ENCODE data around the gene MRPL1. TPM values are rescaled to one million over a fixed set of nuclear protein-coding genes. Genes with fewer than 3 reads are reported as not detected.

Gene MRPL1
- total and polyA plus RNA-seq, 2 experiments from 2014 or later = 18.2 to 30.9 TPM

DNA sequence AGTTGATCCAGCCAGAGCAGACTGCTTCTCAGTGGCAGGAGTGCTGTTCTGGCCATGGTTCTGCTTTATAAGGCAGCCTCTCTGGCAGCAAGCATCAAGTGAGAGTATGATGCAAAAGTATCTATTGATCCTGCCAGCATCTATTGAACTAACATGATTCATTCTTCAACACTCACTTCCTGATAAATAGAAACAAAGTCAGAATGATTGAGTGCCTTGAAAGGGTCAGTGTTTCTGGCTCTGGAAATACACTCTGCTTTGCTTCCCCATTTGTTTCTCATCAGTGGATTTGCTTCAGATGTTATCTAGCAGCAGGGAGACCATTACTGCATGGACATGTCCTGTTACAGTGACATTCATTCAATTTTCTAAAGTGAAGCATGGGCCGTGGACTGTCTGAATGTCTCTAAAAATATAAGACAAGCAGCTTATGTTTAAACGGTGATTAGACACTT is 128.3 kb downstream of the MRPL1 start:
- Histone ChIP-seq H3K4me3 (no peak overlapping the region), H3K4me1 (ENCODE audit: low read depth) (peaks cover 2% of the 10 kb centered on the region), H3K27me3 (no peaks in the 10 kb centered on the region), H3K27ac (no peak overlapping the region), H3K9me3 (ENCODE audit: low read depth) (no peaks in the 10 kb centered on the region), H3K36me3 (no peaks in the 10 kb centered on the region)
- DNase-seq (ENCODE audit: low read depth in 1 of 2, low spot score in 1 of 2) = no peak
- TF ChIP-seq, protein P1, sequence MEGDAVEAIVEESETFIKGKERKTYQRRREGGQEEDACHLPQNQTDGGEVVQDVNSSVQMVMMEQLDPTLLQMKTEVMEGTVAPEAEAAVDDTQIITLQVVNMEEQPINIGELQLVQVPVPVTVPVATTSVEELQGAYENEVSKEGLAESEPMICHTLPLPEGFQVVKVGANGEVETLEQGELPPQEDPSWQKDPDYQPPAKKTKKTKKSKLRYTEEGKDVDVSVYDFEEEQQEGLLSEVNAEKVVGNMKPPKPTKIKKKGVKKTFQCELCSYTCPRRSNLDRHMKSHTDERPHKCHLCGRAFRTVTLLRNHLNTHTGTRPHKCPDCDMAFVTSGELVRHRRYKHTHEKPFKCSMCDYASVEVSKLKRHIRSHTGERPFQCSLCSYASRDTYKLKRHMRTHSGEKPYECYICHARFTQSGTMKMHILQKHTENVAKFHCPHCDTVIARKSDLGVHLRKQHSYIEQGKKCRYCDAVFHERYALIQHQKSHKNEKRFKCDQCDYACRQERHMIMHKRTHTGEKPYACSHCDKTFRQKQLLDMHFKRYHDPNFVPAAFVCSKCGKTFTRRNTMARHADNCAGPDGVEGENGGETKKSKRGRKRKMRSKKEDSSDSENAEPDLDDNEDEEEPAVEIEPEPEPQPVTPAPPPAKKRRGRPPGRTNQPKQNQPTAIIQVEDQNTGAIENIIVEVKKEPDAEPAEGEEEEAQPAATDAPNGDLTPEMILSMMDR (IDR thresholded peaks at IDR 0.05; ENCODE audit: low read depth, low read length) = no peak

DNA sequence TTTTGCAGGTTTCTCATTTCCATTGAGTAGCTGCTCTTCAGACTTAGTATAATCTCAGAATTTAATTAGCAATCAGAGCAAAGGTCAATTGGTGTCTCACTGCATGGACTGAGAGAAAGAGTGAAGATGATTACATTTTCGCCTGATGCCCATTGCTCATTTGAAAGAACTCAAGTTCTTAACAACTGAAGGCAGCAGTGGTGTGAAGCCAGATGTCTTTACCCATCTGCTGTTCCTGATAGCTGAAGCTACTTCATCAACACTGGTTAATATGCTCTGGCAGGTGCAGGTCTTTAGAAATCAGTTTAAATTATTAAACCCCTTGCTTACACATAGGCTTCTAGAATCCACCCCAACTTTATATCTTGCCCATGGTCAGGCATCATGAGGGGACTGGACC is 130.0 kb downstream of the MRPL1 start:
- peaks cover 2% of the 10 kb centered on the region for H3K4me1 ChIP-seq (ENCODE audit: low read depth)
- no peaks in the 10 kb centered on the region for H3K27me3 ChIP-seq
- no peaks in the 10 kb centered on the region for H3K9me3 ChIP-seq (ENCODE audit: low read depth)
- H3K36me3 ChIP-seq = no peaks in the 10 kb centered on the region
- TF ChIP-seq, protein P1 (IDR thresholded peaks at IDR 0.05; ENCODE audit: low read depth, low read length) = no peak
- DNase-seq (ENCODE audit: low read depth in 1 of 2, low spot score in 1 of 2) = no peak
- no peak overlapping the region for H3K4me3 ChIP-seq
- H3K27ac ChIP-seq = no peak overlapping the region

DNA sequence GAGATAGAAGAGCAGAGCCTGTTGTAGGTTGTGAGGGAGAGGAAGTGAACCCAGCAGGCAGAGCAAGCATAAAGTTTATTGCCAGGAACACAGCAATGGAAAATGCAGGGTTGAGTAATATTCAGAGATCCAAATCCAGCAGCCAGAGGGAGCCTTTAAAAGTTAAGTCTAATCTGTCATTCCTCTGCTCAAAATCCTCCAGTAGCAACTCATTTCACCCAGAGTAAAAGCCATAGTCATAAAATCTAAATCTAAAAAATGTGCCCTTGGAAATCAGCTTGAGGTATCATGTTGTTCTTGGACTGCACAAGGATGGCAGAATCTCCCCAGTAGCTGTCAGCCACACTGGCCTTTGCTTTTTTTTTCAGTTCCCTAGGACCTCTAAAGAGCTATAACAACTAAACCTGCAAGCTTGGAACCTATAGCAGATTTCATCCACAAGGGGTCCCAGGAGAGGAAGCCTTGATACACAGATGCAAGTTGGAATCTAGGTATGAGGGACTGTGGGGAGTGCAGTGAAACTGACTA is 131.6 kb downstream of the MRPL1 start:
- TF ChIP-seq, protein P1 (IDR thresholded peaks at IDR 0.05; ENCODE audit: low read depth, low read length) = peak; percentile 87
- Histone ChIP-seq H3K27me3 (no peaks in the 10 kb centered on the region), H3K27ac (no peak overlapping the region), H3K4me1 (ENCODE audit: low read depth) (peaks cover 2% of the 10 kb centered on the region), H3K4me3 (no peak overlapping the region), H3K36me3 (no peaks in the 10 kb centered on the region), H3K9me3 (ENCODE audit: low read depth) (no peaks in the 10 kb centered on the region)
- peak; percentile 85 to 86 for DNase-seq (ENCODE audit: low read depth in 1 of 2, low spot score in 1 of 2)

DNA sequence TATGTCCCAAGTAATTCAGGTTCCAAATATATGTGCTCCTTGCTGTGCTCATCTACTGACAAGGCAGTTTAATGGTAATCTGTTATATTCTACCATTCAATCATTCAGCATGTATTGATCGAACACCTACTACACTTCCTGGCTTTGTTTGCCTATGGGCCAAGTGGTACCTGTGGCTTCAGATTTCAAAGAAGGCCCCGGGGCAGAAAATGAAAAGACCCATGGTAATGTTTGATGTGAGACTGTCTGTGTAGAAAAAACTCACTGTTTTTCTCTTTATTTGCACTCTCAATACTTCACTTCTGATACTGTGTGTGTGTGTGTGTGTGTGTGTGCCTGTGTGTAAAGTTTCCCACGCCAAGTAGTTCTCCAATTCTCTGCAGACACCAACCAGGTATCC is 133.4 kb downstream of the MRPL1 start:
- Histone ChIP-seq H3K4me3 (no peak overlapping the region), H3K9me3 (ENCODE audit: low read depth) (no peaks in the 10 kb centered on the region), H3K4me1 (ENCODE audit: low read depth) (peaks cover 2% of the 10 kb centered on the region), H3K36me3 (no peaks in the 10 kb centered on the region), H3K27me3 (no peaks in the 10 kb centered on the region), H3K27ac (no peak overlapping the region)
- DNase-seq (ENCODE audit: low read depth in 1 of 2, low spot score in 1 of 2) = no peak
- TF ChIP-seq, protein P1 (IDR thresholded peaks at IDR 0.05; ENCODE audit: low read depth, low read length) = no peak

DNA sequence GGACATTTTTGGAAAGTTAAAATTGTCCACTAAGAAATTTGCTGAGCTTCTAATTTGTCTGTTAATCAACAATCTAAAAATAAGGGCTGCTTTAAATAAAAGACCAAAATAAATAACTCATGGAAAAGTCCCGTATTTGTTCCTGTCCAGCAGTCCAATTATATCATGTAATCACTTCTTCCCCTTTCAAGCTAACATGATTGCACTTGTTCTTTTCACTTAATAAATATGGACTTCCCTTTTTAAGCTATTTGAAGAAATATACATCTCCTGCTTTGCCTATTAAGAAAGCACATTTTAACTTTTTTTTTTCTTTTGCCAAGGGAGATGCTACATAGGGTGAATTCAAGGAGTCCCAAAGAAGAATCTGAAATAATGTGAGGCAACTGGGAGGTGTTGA is 138.9 kb downstream of the MRPL1 start:
- no peak overlapping the region for H3K27ac ChIP-seq
- H3K4me3 ChIP-seq = no peak overlapping the region
- DNase-seq (ENCODE audit: low read depth in 1 of 2, low spot score in 1 of 2) = no peak
- H3K36me3 ChIP-seq = no peaks in the 10 kb centered on the region
- H3K4me1 ChIP-seq (ENCODE audit: low read depth) = peaks cover 3% of the 10 kb centered on the region
- no peaks in the 10 kb centered on the region for H3K9me3 ChIP-seq (ENCODE audit: low read depth)
- H3K27me3 ChIP-seq = no peaks in the 10 kb centered on the region
- TF ChIP-seq, protein P1 (IDR thresholded peaks at IDR 0.05; ENCODE audit: low read depth, low read length) = no peak

Measured in cardiac muscle cell (in vitro differentiated cells and primary cell).